Measurements from ENCODE around the gene TMED3.
A peak's percentile ranks its signal among the peaks of the same experiment; 100 is the strongest.
"Not testable (repeated sequence)": the region's sequence is repeated elsewhere in the genome, so short reads cannot be mapped to it uniquely, and the experiment has no call there.

The TMED3 gene

DNA sequence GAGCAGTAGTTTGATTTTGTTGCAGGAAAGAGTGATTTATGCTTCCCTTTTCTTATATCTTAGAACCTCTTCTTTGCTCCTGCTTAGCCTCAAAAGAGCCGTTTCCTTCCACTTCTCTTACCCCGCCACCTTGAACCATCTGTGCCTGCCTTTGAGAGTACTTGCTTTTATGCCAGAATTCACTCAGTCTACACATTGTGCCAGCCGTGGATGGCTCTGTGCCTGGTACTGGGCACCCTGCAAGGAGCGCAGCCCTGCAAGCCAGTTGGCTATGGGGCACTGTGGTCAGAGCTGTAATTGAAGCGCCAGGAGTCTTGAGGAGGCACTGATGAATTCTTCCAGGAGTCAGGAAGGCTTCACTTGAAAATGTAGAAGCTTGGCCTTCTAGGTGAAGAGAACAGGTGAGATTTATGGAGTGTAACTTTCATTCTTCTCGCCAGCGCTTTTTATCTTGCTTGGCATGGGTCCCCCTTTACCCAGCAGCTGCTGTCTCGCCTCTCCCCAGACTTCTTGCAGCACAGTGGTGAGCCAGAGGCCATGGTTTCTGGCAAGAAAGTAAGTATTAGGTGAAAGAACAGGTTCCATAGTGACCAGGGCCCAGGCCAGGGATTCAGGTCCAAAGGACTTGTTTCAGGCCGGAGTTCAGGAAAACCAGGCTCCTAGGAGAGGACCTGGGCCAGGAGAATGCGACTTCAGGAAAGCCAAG lies 4.9 kb downstream of the TMED3 start:
- no peak for DNase-seq

DNA sequence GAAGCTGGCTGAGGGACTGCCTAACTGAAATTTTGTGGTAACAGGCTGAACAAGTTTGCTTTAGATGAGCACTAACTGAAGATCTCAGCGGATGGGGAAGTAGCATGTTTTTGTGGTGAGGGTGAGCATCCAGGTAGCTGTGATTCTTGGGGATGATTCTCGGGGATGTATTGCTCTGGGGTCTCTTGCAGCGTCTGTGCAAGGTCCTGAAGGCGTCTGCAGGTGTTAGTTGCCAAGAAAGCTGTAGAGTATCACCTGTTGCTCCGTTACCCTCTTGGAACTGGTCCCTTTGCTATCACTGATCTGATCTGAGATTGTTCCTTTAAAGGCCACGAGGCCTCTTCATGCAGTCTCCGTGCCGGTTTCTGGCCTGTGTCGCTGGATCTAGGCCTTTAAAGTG lies 6.0 kb downstream of the TMED3 start:
- no peak for DNase-seq

DNA sequence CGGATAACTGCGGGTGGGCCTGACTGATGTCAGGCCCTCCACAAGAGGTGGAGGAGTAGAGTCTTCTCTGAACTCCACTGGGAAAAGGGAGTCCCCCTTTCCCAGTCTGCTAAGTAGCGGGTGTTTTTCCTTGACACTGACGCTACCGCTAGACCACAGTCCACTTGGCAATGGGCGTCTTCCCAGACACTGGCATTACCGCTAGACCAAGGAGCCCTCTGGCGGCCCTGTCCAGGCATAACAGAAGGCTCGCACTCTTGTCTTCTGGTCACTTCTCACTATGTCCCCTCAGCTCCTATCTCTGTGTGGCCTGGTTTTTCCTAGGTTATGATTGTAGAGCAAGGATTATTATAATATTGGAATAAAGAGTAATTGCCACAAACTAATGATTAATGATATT lies 9.1 kb downstream of the TMED3 start:
- not testable (repeated sequence) for DNase-seq

DNA sequence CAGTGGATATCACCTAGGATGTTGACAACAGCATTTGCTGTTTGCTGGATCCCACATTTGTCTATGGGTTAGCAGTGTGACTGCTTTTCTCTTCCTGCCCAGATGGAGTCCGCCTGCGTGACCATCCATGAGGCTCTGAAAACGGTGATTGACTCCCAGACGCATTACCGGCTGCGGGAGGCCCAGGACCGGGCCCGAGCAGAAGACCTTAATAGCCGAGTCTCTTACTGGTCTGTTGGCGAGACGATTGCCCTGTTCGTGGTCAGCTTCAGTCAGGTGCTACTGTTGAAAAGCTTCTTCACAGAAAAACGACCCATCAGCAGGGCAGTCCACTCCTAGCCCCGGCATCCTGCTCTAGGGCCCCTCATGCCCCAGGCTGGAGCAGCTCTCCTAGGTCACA lies 11.0 kb downstream of the TMED3 start:
- no peak for DNase-seq

DNA sequence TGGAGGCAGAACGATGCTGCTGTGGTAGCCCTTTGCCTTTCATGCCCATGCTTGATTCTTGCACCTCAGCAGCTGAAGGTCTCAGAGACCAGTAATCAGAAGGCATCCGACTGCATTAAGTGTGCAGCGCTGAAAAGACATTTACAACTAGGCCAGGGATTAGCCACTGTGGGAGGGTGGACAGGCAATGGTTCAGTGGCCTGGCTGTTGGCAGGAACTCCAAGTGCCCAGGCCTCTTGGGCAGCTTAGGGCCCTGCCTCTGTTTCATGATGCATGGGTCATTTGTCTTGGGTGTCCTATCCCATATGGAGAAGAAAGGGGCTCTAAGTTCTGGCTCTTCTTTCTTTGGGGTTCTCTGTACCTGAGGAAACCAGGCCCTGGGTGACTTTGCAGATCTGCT lies 11.4 kb downstream of the TMED3 start:
- DNase-seq: no peak

DNA sequence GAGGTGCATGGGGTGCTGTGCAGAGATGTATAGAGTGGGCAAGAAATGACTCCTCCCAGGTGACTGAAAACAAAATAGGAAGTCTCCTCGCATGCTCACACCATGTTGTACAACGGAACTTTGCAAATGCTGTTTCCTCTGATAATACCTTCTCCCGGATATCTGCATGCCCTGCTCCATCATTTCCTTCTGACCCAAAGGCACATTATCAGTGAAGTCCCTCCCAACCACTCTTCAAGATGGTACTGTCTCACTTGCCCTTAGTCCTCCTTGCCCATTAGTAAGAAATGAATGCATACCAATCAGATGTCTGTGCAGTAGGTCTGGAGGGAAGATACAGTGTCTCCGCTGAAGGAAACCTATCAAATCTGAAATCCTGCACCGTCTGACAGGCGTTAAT lies 12.0 kb downstream of the TMED3 start:
- DNase-seq: no peak

DNA sequence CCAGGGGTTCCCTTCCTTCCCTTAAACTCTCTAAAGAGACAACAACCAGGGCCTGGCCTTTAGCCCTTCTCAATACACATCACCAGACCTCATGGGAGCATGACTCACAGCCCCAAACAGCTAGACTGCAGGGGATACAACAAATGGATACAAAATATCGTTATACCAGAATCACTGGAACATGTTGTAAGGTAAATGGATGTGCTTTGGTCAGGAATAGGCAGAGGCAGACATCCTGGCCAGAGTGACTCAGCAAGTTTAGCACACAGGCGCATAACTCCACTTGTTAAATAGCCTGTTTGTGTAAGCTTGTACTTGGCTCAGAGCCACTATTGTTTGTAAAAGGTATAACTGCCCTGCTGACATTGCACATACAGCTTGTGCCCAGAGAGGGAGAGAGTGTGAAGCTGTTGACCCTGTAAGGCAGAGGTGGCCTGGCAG lies 18.3 kb downstream of the TMED3 start:
- DNase-seq: no peak

DNA sequence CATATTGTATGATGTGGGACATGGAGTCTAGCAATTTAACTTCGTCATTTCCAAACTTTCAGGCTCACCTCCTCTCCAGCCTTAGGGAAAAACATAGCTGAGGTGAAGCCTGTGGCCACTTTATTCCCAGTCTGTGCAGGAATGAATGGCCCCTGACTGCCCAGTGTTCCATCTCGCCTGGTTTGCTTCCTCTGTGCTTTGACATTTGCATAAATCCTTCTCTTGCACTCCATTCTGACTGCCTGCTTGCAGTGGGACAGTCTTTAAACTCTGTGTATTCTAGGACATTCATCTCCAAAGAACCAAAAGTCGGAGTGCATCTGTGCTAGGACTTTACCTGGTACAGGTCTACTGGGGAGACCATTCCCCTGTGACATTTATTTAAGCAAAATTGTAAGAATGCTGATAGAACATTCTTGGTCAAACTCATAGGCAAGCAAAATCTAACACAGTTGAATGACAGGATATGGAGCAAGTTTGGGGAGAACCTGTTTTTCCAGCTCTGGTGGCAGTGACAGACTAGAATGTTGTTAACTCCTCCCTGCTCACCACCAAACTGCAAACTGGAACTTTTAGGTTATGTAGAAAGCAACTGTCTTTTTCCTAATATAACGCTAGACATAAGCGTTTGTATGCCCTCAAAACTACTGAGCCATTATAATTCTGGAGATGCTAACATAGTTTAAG lies 22.1 kb downstream of the TMED3 start:
- no peak for DNase-seq

DNA sequence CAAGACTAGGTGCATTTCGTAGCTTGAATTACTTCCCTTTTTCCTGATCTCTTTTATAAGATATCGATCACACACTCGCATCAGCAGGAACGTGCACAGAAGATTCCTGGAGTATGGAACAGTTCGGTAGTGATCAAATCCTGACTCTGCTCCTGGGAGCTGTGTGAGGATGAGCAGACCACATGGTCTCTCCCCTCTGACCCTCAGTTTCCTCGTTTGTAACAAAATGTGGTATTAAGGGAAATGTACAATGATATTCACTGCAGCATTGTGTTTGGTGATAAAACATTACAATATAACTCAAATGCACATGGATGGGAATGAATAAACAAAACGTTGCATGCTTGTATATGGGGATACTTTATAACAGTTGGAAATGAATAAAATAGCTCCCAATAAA lies 26.7 kb downstream of the TMED3 start:
- DNase-seq: no peak

DNA sequence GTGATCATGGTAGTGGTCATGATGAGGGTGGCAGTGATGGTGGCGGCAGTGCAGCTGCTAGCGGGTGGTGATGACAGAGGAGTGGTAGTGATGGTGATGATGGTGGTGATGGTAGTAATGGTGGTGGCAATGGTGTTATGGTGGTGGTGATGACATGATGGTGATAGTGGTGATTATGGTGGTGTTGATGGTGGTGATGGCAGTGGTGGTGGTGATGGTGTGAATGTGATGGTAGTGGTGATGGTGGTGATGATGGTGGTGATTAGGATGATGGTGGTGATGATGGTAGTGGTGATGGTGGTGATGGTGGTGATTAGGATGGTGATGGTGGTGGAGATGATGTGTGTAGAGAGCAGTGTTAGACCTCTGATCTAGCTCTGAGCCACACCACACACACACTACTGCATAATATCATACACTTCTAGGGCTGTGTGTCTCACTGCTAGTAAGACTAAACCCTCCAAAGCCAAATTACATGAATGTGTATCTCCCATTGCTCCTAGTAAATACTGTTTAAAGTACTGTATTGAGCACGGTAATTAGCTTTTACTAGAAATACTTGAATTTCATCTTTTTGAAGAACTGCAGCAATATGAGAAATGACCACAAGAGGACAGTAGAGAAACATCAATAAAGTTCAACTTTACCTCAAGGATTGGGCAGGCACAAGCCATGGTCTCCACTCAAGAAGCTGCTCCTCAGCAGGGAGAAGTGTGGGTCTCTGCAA lies 28.8 kb downstream of the TMED3 start:
- peak; percentile 13 for DNase-seq

DNA sequence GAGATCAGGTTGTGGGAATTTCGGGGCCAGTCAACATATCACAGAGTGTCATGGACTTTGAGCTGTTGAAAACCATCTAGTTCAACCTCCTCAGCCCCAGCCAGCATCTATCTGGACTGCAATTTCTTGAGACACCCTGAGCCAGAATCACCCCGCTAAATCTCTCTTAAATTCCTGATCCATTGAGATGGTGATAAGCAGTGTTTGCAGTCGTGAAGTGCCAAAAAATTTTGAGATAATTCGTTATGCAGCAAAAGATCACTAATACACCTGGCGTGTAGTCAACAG lies 29.3 kb downstream of the TMED3 start:
- DNase-seq: no peak

DNA sequence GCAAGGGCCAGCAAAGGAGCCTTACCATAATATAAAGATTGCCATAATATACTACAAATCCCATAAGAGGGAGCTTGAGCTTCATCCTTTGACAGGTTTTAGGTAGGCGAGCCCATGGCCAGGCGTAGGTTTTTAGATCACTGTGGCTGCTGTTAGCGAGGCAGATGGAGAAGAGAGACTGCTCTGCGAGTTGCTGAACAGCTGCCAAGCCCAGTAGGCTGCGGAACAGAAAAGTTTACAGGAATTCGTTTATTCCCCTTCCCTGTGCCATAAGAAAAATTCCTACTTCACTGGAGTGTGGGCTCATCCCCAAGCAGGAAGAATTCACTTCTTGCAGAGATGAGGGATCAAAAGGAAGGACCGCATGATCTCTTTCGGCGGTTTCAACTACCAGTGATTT lies 30.5 kb downstream of the TMED3 start:
- DNase-seq: no peak

DNA sequence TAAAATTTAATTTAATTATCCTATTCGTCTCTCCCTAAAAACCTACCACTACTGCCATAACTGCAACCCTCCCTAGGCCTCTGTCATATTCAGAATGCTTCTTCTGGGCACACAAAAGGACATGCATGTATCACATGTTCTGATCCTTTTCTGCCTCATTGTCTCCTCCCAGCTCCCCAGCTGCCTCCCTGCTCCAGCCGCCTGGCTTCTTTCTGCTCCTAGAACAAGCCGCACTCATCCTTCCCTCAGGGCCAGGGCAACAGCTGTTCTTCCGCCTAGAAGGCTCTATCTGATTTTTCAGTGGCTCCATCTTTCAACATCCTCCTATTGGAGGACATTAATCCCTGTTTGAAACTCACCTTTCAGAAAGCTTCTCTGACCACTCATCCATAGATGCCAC lies 38.6 kb downstream of the TMED3 start:
- no peak for DNase-seq

DNA sequence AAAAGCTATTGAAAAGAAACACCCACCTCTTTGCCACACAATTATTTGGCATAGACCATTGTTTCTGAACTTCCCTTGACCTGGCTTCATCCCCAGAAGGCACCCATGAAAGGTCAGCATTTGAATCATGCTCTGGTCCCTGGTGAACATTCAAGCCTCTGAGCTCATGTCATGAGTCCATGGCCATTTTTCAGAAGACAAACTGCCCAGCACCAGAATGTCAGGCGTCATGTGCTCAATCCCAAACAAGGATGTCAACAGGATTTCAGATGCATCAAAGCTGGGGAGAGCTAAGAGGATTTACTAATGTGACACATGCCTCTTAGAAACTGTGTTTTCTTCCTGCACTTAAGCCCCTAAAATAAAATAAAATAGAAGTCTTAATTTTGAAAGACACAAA lies 41.3 kb downstream of the TMED3 start:
- DNase-seq: no peak

DNA sequence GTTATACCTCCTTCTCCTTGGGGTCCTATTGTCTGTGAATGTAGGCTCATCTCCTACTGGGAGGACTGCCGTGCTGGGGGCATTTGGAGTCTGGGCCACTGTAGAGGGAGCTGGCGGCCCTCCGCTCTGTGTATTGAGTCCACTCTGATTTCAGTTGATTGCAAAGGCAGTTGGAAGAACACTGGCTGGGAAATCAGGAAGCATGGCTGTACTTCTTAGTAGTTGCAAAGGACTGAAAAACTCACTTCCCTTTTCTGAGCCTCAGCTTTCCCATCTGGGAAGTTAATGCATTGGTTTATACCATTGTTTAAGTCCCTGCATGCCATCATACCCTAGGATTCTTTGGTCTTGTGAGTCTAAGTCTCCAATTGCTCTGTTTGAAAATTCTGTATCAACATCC lies 46.7 kb downstream of the TMED3 start:
- no peak for DNase-seq

DNA sequence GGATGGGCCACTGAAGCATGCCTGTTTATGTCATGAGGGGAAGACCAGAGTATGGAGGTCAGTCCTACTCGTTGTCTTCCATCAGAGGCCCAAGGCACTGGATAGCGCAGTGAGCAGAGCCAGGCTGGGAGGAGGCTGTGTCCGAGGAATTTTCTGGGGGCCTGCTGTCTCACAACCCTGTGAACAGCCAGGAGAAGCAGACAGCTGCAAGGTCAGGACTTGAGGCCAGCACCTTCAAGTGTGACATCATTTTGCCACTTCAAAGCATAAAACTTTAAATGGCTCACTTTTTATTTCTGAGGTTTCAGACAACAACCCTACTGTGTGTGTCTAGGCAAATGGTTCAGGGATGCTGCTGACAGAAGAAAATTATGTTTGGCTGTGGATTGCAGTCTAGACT lies 47.2 kb downstream of the TMED3 start:
- no peak for DNase-seq

DNA sequence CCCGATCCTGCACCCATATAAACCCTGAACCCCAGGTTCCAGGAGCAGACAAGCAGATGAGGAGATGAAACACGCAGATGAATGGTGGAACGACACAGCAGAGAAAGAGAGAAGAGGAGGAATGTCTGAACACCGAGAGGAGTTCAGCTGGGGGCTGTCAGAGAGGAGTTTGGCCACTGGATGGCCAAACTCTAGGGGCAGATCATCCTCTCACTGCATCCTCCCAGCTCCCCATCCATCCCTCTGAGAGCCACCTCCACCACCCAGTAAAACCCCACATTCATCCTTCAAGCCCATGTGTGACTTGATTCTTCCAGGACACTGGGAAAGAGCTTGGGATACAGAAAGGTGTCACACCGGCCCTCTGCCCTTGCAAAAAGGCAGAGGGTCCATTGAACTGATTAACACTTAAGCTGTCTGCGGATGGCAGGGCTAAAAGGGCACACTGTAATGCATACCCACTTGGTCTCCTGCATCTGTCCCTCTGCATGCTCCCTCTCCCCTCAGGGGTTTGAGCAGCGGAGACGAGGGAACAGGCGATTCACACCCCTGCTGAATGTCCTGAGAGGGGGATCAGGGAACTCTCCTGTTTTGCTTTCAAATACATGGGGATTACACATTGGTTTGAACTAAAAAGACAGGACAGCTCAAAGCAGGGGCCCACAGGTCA lies 53.8 kb downstream of the TMED3 start:
- no peak for DNase-seq

DNA sequence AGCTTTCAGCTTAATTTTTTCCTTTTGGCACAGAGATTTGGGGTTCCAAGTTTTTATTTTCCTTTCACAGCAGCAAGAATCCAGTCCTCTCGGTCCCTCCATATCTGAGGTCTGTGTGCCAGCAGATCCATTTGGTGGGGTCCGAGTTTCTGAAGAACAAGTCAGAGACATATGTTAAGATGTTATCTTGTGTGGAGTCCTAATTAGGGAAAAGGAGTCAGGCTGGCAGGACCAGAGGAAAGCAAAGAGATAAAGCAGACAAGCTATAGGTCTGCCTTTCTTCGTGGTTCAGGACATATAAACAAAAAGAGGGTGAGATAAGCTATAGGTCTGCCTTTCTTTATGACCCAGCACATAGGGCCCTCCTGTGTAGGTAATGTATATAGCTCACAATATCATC lies 54.9 kb downstream of the TMED3 start:
- DNase-seq: no peak

DNA sequence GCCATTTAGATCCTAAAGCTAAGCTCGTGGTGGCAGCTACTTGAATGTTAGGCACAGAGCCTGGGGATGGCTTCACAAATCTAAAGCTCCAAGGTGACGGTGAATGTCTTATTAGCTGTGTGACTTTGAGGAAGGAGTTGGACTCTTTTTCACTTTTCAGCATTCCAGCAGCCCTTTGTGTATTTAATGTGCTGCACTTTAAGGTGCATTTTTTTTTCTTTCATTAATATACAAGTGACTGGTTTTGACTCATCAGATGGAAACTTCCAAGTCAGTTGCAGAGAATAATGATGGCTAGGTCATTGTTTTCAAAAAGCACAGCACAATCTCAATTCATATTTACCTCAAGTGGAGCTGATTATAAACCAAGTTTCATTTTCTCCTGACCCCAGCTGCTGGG lies 55.8 kb downstream of the TMED3 start:
- DNase-seq: no peak

DNA sequence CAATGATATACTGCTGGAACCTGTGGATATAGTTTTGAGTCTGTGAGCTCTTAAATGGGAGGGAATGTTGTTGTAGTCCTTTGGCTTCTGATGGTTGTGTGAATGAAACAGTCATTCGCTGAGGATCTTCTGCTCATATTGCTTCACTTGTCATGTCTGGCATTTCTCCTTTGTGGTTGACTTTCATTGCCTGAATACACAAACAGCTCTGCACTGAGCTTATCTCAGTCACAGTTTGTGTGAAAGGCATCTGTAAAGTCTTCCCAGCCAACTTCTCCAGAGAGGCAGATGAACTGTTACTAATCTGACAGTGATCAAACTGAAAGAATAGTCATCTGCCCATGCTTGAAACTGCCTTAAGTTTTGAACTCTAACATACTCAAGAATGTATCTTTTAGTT lies 59.8 kb downstream of the TMED3 start:
- no peak for DNase-seq

DNA sequence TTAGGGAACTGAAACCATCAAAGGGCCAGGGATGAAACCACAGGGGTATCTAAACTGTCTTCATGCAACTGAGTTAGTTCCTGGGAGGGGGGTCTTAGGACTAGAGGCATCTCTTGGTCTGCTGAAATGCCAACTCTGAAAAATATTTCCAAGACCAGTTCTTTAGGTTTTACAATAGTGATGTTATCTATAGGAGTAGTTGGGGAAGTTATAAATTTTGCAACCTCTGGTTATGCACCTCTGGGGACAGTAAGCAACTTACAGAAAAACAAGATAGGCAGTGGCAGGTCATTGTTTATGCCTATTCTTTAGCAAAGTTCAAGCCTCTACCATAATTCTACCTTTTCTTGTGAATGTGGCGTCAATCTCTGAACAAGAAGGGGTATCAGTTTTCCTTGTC lies 60.7 kb downstream of the TMED3 start:
- DNase-seq: no peak

DNA sequence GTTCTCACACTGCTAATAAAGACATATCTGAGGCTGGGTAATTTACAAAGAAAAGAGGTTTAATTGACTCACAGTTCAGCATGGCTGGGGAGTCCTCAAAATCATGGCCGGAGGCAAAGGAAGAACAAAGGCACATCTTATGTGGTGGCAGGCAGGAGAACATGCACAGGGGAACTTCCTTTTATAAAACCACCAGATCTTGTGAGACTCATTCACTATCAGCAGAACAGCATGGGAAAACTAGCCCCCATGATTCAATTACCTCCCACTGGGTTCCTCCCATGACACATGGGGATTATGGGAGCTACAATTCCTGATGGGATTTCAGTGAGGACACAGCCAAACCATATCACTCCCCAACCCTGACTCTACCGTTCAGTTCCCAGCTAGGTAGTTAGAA lies 61.5 kb downstream of the TMED3 start:
- no peak for DNase-seq
